DND-41 (cell line): Measurements from ENCODE around the gene NTRK1.

ENCODE experiments used
- ATAC-seq: fragments of 200-7000 bp; cut with Tn5 transposase; 3 replicates; pipeline ENCODE4 v1.9.1; 2021; ENCODE audit warnings: low read depth; ENCODE audit not compliant: insufficient read depth
- DNase-seq: peaks from one replicate; pipeline ENCODE4 v3.0.0-alpha.2; 2020
- H2AFZ ChIP-seq: 2 replicates; pipeline ENCODE4 v1.6.0; 2012; ENCODE audit warnings: low read depth, low read length
- H3K27ac ChIP-seq: 2 replicates; pipeline ENCODE4 v1.5.1; 2012; ENCODE audit warnings: low read length, inconsistent platforms
- H3K27me3 ChIP-seq: fragments of 200-600 bp; sonication (generic); 2 replicates; pipeline ENCODE4 v1.6.0; 2012; ENCODE audit warnings: low read length, mild to moderate bottlenecking, inconsistent platforms; ENCODE audit not compliant: insufficient read depth, poor library complexity
- H3K36me3 ChIP-seq: 2 replicates; pipeline ENCODE4 v1.5.1; 2012; ENCODE audit warnings: low read length, inconsistent platforms; ENCODE audit not compliant: insufficient read depth
- H3K4me1 ChIP-seq: 2 replicates; pipeline ENCODE4 v1.5.1; 2012; ENCODE audit warnings: mild to moderate bottlenecking, low read length; ENCODE audit not compliant: insufficient read depth
- H3K4me2 ChIP-seq: 2 replicates; pipeline ENCODE4 v1.6.0; 2012; ENCODE audit warnings: mild to moderate bottlenecking, moderate library complexity, low read length, inconsistent platforms; ENCODE audit not compliant: insufficient read depth
- H3K4me3 ChIP-seq, 2 experiments: fragments of 200-600 bp in 1 of 2; shearing (Covaris generic) in 1 of 2; 2 replicates each; pipeline ENCODE4 v1.5.1; 2012 to 2016; ENCODE audit warnings: inconsistent platforms in 2 of 2, low read length in 2 of 2, mild to moderate bottlenecking in 2 of 2, low read depth in 1 of 2, moderate library complexity in 1 of 2
- H3K79me2 ChIP-seq: 2 replicates; pipeline ENCODE4 v1.6.0; 2012; ENCODE audit warnings: low read length, inconsistent platforms; ENCODE audit not compliant: insufficient read depth
- H3K9ac ChIP-seq: 2 replicates; pipeline ENCODE4 v1.6.0; 2012; ENCODE audit warnings: low read depth, mild to moderate bottlenecking, inconsistent platforms, low read length, moderate library complexity
- H3K9me3 ChIP-seq: 2 replicates; pipeline ENCODE4 v1.5.1; 2012; ENCODE audit warnings: low read length, moderate library complexity, mild to moderate bottlenecking, inconsistent platforms; ENCODE audit not compliant: insufficient read depth, severe bottlenecking
- H4K20me1 ChIP-seq: 2 replicates; pipeline ENCODE4 v1.6.0; 2012; ENCODE audit warnings: low read length; ENCODE audit not compliant: insufficient read depth
- EZH2 ChIP-seq: IDR thresholded peaks from 3 replicates; pipeline ENCODE4 v1.6.1; 2012; ENCODE audit warnings: borderline replicate concordance, low read depth, mild to moderate bottlenecking, moderate library complexity, low read length, inconsistent platforms; ENCODE audit not compliant: severe bottlenecking
- TF ChIP-seq, protein P1 (sequence below): IDR thresholded peaks from 2 replicates; pipeline ENCODE4 v1.5.1; 2012; ENCODE audit warnings: borderline replicate concordance, low read length, moderate library complexity, mild to moderate bottlenecking; ENCODE audit not compliant: poor library complexity, severe bottlenecking; ENCODE audit errors: extremely low read depth

Gene NTRK1

DNA sequence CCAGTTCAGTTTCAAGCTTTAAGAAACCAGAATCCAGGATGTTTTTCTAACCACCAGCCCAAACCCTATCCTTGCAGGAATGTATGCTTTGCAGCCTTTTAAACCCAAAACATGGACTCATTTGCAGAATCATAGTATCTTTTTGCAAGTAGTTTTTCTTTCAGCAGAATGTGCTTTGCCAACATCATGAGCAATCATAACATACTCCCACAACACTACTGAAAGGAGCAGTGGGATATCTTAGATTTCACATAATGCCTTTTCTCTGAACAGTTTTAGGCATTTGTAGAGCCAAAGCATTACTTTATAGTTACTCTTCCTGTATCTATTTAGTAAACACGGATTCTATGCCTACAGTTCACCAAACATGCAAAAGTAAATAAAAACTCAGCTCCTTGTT is 34.0 kb upstream of the NTRK1 start:
- Histone ChIP-seq H3K9ac (no peak overlapping the region), H3K9me3 (no peaks in the 10 kb centered on the region), H3K79me2 (no peaks in the 10 kb centered on the region), H3K27ac (no peak overlapping the region), H4K20me1 (no peaks in the 10 kb centered on the region), H3K4me2 (no peak overlapping the region), H3K4me3 (no peak overlapping the region), H3K4me1 (no peaks in the 10 kb centered on the region), H3K27me3 (peaks cover 12% of the 10 kb centered on the region), H3K36me3 (no peaks in the 10 kb centered on the region), H2AFZ (no peak overlapping the region)
- TF ChIP-seq, protein P1, sequence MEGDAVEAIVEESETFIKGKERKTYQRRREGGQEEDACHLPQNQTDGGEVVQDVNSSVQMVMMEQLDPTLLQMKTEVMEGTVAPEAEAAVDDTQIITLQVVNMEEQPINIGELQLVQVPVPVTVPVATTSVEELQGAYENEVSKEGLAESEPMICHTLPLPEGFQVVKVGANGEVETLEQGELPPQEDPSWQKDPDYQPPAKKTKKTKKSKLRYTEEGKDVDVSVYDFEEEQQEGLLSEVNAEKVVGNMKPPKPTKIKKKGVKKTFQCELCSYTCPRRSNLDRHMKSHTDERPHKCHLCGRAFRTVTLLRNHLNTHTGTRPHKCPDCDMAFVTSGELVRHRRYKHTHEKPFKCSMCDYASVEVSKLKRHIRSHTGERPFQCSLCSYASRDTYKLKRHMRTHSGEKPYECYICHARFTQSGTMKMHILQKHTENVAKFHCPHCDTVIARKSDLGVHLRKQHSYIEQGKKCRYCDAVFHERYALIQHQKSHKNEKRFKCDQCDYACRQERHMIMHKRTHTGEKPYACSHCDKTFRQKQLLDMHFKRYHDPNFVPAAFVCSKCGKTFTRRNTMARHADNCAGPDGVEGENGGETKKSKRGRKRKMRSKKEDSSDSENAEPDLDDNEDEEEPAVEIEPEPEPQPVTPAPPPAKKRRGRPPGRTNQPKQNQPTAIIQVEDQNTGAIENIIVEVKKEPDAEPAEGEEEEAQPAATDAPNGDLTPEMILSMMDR, result no peak
- no peak for TF ChIP-seq EZH2
- DNase-seq, result no peak
- ATAC-seq, result no peak

DNA sequence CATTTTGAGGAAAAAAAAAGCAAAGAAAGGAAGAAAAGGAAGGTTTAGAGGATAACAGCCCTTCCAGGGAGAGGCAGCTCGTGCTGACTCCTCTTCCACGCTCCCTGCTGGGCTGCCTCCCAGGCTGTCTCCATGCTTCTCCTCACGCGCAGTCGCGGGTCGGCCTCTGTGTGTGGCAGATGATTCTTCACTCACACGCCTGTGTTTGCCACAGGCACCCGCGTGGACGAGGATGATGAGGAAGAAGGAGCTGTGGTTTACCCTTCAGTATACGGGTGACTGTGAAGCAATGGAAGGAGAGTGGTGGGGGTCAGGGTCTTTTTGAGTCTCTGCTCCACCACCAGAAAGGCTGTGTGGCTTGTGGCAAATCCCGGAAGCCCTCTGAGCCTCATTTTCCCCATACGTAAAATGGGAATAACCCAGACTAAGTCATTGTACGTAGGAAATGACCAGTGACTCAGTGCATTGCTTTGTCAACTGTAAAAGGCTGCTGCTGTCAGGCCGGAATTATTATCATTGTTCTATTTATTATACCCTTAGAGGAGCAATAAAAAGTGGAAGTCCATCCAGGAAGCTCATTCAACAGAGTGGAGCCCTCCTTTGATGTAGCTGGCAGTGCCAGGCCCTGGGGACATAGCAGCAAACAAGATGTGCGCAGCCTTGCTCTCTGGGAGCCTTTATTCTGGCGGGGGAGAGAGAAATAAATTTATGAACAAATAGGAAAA is 32.1 kb upstream of the NTRK1 start:
- H3K9me3 ChIP-seq, result no peaks in the 10 kb centered on the region
- ATAC-seq, result no peak
- no peak overlapping the region for H3K27ac ChIP-seq
- H3K79me2 ChIP-seq, result no peaks in the 10 kb centered on the region
- DNase-seq, result no peak
- no peak overlapping the region for H2AFZ ChIP-seq
- no peak for TF ChIP-seq EZH2
- TF ChIP-seq, protein P1, result no peak
- peaks cover 19% of the 10 kb centered on the region for H3K27me3 ChIP-seq
- no peak overlapping the region for H3K4me3 ChIP-seq
- no peaks in the 10 kb centered on the region for H4K20me1 ChIP-seq
- H3K4me1 ChIP-seq, result no peaks in the 10 kb centered on the region
- no peak overlapping the region for H3K4me2 ChIP-seq
- no peak overlapping the region for H3K9ac ChIP-seq
- no peaks in the 10 kb centered on the region for H3K36me3 ChIP-seq

DNA sequence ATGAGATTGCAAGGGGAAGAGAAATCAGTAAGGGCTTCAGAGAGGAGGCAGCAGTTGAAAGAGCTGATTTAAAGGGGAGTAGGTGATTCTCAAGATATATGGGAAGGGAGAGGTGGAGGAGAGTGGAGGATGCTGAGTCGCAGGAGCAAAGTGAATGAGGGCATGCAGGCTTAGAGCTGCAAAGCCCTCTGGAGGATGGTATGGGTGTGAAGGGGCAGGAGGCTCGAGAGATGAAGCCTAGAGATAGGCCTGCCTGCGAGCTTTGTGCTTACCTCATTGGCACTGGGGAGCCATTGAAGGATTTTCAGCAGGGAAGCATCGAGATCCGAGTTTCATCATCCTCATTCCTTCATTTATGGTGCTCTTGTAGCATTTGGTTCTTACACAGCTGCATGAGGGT is 28.2 kb upstream of the NTRK1 start:
- Histone ChIP-seq H3K4me1 (no peaks in the 10 kb centered on the region), H3K79me2 (no peaks in the 10 kb centered on the region), H3K4me2 (no peak overlapping the region), H3K27me3 (peaks cover 43% of the 10 kb centered on the region), H3K9ac (no peak overlapping the region), H3K27ac (no peak overlapping the region), H3K4me3 (no peak overlapping the region), H4K20me1 (no peaks in the 10 kb centered on the region), H3K9me3 (no peaks in the 10 kb centered on the region), H2AFZ (no peak overlapping the region), H3K36me3 (no peaks in the 10 kb centered on the region)
- no peak for ATAC-seq
- TF ChIP-seq EZH2, result no peak
- TF ChIP-seq, protein P1, result no peak
- DNase-seq, result no peak
